Activated naive CD8-positive, alpha-beta T cell (primary cell): ENCODE data around the gene KL.

Experiments
- H3K27ac Mint-ChIP-seq: one replicate; pipeline ENCODE4 v1.8.0; 2021; ENCODE audit warnings: mixed read lengths
- H3K27me3 Mint-ChIP-seq: one replicate; pipeline ENCODE4 v1.8.0; 2021; ENCODE audit warnings: mixed read lengths
- H3K36me3 Mint-ChIP-seq: one replicate; pipeline ENCODE4 v1.8.0; 2021; ENCODE audit warnings: mixed read lengths
- H3K4me1 Mint-ChIP-seq: one replicate; pipeline ENCODE4 v1.8.0; 2021; ENCODE audit warnings: low read depth, mixed read lengths
- H3K4me3 Mint-ChIP-seq: one replicate; pipeline ENCODE4 v1.8.0; 2021; ENCODE audit warnings: mild to moderate bottlenecking, mixed read lengths
- H3K9me3 Mint-ChIP-seq: one replicate; pipeline ENCODE4 v1.8.0; 2021; ENCODE audit warnings: low read depth, mixed read lengths

The KL gene

DNA sequence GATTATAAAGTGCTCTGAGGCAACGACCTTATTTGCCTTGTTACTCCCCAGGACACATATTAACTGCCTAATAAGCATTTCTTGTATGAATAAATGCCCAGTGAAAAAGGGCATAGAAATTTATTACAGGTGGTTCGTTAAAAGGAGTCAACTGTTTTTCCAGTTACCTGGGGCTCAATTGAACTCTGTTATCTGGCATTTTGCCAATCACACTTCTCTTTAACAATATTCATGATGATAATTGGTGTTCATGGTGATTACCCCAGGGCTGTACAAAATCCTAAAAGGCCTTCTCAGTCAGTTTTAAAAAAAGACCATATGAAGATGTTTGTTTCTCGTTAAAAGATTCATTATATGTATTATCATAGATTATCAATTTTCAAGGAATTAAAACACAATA is 57.1 kb downstream of the KL start:
- H3K27me3 Mint-ChIP-seq = peaks cover 1% of the 10 kb centered on the region
- no peak overlapping the region for H3K27ac Mint-ChIP-seq
- no peak overlapping the region for H3K4me3 Mint-ChIP-seq
- no peaks in the 10 kb centered on the region for H3K9me3 Mint-ChIP-seq
- no peaks in the 10 kb centered on the region for H3K36me3 Mint-ChIP-seq
- no peaks in the 10 kb centered on the region for H3K4me1 Mint-ChIP-seq

DNA sequence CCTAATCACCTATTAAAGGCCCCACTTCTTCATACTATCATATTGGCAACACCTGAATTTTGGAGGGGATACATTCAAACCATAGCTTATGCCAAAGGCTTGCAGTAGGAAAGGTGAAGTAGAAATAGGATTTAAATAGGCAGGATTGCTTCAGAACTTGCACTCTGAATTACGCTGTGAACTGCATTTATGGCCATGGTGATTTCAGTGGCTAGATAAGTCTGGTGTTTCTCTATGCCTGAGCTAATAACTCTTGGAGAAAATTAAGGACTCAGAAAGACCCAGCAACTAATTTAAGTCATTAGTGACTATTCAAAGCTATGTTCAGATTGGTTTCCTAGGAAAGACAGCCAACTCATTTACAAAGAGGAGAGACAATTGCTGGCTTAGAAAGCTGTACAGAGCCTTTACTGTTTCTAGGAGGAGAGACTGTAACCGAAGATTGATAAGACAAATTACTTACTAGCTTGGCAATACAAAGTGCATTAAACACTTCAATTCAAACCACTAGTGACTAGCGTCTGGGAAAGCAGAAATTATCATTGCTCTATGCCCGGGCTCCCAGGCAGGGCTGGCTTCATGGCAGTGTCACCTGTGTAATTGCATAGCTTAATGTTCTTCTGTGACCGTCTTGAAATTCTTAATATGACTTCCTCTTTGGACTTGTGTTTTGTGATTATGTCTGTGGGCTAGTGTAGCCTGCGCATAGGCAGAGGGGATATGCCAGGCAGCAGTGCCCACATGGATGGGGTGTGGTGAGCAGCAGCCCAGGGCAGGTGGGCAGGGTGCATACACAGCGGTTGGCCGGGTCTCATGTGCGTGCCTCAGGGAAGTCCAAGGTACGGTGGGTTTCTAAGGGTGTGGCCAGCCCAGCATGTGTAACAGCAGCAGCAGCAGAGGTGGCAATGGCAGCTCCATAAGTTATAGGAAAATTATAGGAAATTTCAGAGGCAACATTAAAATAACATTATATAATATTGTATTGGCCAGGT is 60.1 kb downstream of the KL start:
- Mint-ChIP-seq H3K9me3 (no peaks in the 10 kb centered on the region), H3K27ac (no peak overlapping the region), H3K36me3 (no peaks in the 10 kb centered on the region), H3K4me3 (no peak overlapping the region), H3K27me3 (peaks cover 4% of the 10 kb centered on the region), H3K4me1 (no peaks in the 10 kb centered on the region)

DNA sequence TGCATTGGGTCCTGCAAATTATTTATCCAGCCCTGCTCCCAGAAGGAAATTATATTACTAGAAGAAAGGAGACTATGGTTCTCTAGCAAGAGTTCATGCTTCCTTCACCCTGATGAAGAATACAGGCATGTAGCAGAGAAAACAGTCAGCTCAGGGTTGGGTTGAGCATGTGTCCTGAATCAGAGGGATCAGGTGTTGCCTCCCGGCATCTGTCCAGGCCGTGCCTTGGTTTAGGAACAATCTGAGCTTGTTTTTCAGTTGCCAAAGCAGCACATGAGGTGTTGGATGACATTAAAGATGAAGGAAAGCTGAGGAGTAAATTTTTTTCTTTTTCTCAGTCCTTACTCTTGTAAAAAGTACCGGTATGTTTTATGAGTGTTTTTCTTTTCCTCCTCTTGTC is 62.0 kb downstream of the KL start:
- H3K4me1 Mint-ChIP-seq = no peaks in the 10 kb centered on the region
- H3K27ac Mint-ChIP-seq = no peak overlapping the region
- no peak overlapping the region for H3K4me3 Mint-ChIP-seq
- H3K27me3 Mint-ChIP-seq = peaks cover 7% of the 10 kb centered on the region
- H3K9me3 Mint-ChIP-seq = no peaks in the 10 kb centered on the region
- no peaks in the 10 kb centered on the region for H3K36me3 Mint-ChIP-seq

DNA sequence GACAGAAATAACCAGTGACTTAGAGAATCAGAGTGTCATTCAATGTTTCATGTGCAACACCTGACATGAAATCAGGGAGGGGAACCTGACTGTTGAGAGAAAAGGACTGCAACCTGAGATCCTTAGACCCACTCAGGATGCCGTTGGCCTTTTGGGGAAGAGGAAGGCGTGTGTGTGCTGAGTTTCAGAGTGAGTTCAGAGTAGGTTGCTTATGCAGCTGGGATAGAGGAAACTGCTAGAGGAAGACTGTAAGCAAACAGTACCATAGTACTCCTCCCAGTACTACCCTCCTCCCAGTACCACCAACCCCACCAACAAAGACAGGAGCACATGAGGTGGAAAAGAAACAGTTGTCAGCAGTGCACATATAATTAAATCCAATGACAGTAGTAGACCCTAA is 63.7 kb downstream of the KL start:
- H3K4me1 Mint-ChIP-seq = no peaks in the 10 kb centered on the region
- H3K36me3 Mint-ChIP-seq = no peaks in the 10 kb centered on the region
- no peak overlapping the region for H3K27ac Mint-ChIP-seq
- H3K9me3 Mint-ChIP-seq = no peaks in the 10 kb centered on the region
- H3K27me3 Mint-ChIP-seq = peaks cover 7% of the 10 kb centered on the region
- no peak overlapping the region for H3K4me3 Mint-ChIP-seq

DNA sequence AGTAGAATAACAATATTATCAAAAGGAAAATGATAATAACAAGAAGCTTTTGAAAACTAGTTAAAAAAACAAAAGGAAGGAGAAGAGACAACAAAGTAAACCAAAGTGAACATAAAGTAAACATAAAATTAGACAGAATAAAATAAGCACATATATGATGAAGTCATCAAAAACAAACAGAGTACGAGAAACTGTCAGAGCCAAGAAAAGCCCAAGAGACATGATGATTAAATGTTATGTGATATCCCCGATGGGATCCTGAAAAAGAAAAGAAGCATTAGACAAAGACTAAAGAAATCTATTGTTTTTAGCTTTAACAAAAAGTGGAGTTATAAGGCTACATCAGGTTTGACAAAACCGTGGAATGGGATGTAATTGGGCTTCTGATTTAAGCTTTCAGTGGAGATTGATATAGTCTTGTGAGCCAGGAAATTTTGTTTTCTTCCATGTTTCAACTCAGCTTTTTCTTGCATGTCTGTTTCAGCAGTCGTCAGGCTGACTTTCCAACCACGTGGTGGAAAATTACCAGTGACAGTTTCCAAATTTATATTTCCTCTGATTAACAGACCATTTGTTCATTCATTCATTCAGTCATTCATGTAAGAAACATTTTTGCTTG is 64.9 kb downstream of the KL start:
- no peaks in the 10 kb centered on the region for H3K36me3 Mint-ChIP-seq
- H3K9me3 Mint-ChIP-seq = no peaks in the 10 kb centered on the region
- no peaks in the 10 kb centered on the region for H3K4me1 Mint-ChIP-seq
- H3K27me3 Mint-ChIP-seq = peaks cover 10% of the 10 kb centered on the region
- no peak overlapping the region for H3K4me3 Mint-ChIP-seq
- H3K27ac Mint-ChIP-seq = no peak overlapping the region

DNA sequence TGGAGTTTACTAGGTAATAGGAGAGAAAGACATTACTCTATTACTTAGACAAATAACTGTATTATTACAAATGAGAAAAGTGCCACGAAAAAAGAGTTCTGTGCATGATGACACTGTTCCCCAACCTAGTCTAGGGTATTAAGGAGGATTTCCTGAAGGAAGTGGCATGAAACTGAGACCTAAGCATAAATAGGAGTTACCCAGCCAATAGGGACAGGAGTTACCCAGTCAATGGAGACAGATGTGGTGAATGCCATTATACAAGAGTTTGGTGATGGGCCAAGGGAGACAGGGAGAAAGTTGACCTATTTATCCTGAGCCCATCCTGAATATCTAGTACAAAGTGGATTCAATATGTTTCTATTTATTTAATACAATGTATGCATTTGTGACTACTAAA is 65.4 kb downstream of the KL start:
- no peak overlapping the region for H3K27ac Mint-ChIP-seq
- H3K9me3 Mint-ChIP-seq = no peaks in the 10 kb centered on the region
- no peaks in the 10 kb centered on the region for H3K4me1 Mint-ChIP-seq
- no peaks in the 10 kb centered on the region for H3K36me3 Mint-ChIP-seq
- peaks cover 14% of the 10 kb centered on the region for H3K27me3 Mint-ChIP-seq
- H3K4me3 Mint-ChIP-seq = no peak overlapping the region

DNA sequence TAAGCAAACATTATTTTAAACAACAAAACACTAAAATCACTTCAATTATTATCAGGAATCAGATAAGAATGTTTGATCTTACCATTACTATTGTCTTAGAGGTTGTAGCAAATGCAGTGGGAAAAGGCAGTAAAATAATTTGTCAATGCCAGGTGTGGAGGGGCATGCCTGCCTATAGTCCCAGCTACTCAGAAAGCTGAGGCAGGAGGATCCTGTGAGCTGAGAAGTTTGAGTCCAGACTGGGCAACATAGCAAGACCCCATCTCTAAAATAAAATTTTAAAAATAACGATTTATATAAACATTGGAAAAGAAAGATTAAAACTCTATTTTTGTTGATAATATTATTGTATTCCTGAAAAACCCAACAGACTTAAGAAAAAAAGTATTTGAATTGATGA is 66.8 kb downstream of the KL start:
- Mint-ChIP-seq H3K4me3 (no peak overlapping the region), H3K4me1 (no peaks in the 10 kb centered on the region), H3K36me3 (no peaks in the 10 kb centered on the region), H3K27me3 (peaks cover 14% of the 10 kb centered on the region), H3K9me3 (no peaks in the 10 kb centered on the region), H3K27ac (no peak overlapping the region)

DNA sequence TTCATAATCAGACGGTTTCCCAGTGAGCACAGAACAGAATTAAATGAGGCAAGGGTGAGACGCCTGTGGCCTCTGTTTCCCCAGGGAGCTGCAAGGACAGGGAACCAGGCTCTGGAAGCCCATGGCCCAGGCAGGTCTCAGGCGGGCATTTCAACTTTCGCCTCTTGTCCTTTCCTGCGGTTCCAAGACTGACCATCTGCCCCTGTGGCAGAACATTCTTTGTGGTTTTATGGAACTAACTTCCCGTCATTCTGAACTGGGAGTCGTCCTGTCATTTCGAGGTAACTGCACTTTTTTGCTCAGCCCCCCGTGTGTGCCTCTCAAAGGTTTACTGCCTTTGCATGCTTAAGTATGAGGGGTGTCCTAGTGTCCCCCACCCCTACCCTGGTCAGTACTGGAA is 70.9 kb downstream of the KL start:
- peaks cover 11% of the 10 kb centered on the region for H3K27me3 Mint-ChIP-seq
- no peaks in the 10 kb centered on the region for H3K36me3 Mint-ChIP-seq
- H3K4me1 Mint-ChIP-seq = no peaks in the 10 kb centered on the region
- no peaks in the 10 kb centered on the region for H3K9me3 Mint-ChIP-seq
- no peak overlapping the region for H3K27ac Mint-ChIP-seq
- H3K4me3 Mint-ChIP-seq = no peak overlapping the region

DNA sequence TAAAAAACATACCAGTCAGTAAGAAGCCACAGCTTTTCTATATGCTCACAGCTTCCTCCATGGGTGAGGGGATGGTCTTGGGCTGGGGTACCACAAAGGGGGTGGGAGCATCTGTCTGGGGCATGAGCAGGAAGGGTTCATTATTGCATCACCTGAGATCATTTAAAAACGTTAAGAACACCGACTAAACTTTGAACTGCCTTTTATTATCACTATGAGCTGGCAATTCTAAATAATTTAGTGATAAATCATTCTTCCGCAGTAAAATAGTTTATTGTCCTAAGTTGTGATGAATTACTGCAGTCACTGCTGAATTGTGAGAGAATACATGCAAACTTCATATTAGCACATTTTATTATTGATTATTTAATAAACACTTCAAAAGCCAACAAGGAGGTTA is 71.6 kb downstream of the KL start:
- no peak overlapping the region for H3K4me3 Mint-ChIP-seq
- H3K9me3 Mint-ChIP-seq = no peaks in the 10 kb centered on the region
- no peak overlapping the region for H3K27ac Mint-ChIP-seq
- H3K36me3 Mint-ChIP-seq = no peaks in the 10 kb centered on the region
- H3K27me3 Mint-ChIP-seq = peaks cover 11% of the 10 kb centered on the region
- H3K4me1 Mint-ChIP-seq = no peaks in the 10 kb centered on the region

DNA sequence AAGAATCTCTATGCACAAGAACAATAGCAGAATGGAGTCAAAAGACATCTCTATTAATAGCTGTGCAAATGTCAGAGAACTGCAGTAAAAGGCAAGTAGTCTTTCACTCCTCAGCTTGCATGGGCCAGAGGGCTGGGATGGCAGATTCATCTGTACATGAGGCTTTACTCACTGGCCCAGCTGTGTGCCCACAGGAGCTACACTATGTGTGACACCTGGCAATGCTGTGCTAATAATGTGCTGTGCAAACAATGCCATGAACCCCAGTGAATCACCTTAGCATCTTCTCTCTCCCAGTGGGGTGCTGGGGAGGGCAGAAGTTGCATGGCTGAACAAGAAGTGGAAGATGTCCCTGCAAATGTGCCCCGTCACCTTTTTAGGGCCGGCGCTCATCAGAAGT is 73.1 kb downstream of the KL start:
- Mint-ChIP-seq H3K4me3 (no peak overlapping the region), H3K27me3 (peaks cover 11% of the 10 kb centered on the region), H3K9me3 (no peaks in the 10 kb centered on the region), H3K4me1 (no peaks in the 10 kb centered on the region), H3K27ac (no peak overlapping the region), H3K36me3 (no peaks in the 10 kb centered on the region)

DNA sequence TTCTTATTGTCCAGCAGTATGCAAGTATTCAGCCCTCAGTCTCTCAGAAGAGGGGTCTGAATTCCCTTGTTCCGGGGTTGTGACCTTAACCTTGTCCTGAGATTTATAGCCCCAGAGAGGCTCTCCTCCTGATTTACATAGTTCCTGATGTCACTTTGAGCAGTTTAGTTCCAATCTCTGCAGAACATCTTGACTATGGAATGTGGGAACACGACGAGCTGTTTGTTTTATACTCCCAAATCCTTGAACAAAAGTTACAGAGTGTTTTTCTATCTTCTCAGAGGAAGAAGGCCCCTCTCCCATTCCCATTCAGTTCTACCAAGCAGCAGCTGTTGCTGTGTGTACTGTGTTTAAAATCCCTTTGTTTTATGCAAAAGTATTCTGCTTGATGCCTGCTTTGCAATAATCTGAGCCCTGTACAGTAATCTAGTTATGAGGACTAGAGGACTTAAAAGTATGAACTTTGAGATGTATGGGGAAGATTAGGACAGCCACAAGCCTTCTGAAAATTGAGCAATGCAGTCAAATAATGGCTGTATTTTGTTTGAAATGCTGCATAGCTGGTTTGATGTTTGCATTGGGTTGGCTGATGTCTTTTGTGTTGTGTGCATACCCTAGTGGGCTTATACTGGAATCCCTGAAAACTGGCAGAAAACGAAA is 74.7 kb downstream of the KL start:
- H3K9me3 Mint-ChIP-seq = no peaks in the 10 kb centered on the region
- no peaks in the 10 kb centered on the region for H3K36me3 Mint-ChIP-seq
- H3K27ac Mint-ChIP-seq = no peak overlapping the region
- H3K27me3 Mint-ChIP-seq = peaks cover 10% of the 10 kb centered on the region
- no peaks in the 10 kb centered on the region for H3K4me1 Mint-ChIP-seq
- H3K4me3 Mint-ChIP-seq = no peak overlapping the region

DNA sequence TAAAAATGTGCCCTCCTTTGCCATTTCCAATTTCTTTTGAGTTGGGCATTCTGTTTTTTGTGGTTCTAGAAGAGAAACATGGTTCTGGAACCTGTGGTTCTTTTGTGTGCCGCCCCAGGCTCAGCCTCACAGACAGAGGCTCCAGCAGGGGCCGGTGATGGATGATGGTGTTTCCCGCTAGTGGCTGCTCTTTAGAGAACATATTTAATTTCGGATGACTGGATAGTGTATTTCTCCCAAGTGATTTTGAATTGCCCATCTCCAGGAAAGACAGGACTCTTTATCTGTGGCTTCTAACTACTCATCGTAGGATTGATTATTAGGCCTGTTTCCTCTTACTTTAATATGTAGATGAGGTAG is 75.2 kb downstream of the KL start:
- Mint-ChIP-seq H3K27me3 (peaks cover 5% of the 10 kb centered on the region), H3K4me1 (no peaks in the 10 kb centered on the region), H3K4me3 (no peak overlapping the region), H3K27ac (no peak overlapping the region), H3K36me3 (no peaks in the 10 kb centered on the region), H3K9me3 (no peaks in the 10 kb centered on the region)

DNA sequence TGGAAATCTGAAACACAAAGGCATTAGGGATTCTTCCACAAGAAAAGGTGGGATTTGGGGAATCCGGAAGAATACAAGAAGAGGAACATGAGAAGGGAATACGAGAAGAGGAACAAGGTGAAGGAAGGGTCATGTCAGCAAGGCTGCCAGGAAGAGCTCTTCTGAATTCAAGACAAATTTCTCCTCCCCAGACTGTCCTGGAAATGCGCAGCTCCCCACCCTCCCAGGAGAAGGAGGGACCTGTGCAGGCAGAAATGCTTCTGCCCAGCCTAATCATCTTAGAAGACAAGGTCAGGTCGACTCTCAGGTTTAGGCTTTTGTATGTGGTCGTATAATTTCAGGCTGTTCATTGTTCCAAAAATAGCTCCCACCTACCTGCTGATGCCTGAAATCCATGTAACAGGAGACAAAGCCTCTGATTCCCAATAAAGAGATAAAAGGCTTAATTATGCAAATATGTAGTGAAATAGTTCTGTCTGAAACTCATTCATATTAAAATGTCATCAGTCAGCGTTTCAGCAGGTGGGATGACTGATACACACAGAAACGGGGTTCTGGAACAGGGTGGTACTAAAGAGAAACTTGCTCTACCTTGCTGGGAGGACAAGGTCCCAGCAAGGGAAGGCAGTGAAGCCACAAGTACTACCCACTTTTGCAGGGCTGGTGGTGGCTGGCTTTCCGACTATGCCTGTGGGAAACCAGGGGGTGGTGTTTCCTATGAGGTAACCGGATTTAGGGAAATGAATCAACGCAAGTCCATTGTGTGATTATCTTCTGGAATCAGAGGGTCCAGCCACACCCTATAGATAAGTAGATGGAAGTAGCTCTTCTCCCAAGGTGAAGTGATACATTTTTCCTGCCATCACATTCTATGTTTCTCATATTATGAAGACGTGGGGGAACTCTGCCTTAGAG is 76.1 kb downstream of the KL start:
- H3K27me3 Mint-ChIP-seq = peaks cover 4% of the 10 kb centered on the region
- H3K4me3 Mint-ChIP-seq = no peak overlapping the region
- H3K36me3 Mint-ChIP-seq = no peaks in the 10 kb centered on the region
- no peaks in the 10 kb centered on the region for H3K4me1 Mint-ChIP-seq
- no peaks in the 10 kb centered on the region for H3K9me3 Mint-ChIP-seq
- no peak overlapping the region for H3K27ac Mint-ChIP-seq

DNA sequence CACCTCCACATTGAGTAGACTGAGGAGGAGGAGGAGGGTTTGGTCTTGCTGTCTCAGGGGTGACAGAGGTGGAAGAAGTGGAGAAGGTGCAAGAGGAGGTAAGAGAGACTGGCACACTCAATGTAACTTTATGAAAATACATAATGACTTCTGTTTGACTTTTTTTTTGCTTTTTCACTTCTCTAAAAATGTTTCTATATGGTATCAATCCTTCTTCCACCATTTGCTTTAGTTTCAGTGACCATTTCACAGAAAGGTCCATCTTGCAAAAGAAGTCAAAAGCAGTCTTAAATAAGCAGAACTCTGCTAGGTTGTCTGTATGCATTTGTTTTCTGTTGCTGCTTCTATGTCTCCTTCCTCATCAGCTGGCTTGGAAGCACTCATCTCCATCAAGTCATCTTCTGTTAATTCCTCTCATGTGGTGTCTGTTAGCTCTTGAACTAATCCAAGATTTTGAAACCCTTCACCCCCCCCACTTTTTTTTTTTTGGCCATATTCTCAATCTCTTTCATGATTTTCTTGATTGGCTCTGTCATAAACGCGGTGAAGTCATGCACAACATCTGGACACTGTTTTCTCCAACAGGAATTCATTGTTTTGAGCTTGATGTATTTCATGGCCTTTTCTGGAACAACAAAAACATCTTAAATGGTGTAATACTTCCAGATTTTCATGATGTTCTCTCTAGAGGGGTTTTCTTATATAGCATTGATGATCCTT is 80.8 kb downstream of the KL start:
- H3K4me1 Mint-ChIP-seq = no peaks in the 10 kb centered on the region
- peaks cover 5% of the 10 kb centered on the region for H3K27me3 Mint-ChIP-seq
- H3K4me3 Mint-ChIP-seq = no peak overlapping the region
- H3K36me3 Mint-ChIP-seq = no peaks in the 10 kb centered on the region
- no peak overlapping the region for H3K27ac Mint-ChIP-seq
- H3K9me3 Mint-ChIP-seq = peaks cover 7% of the 10 kb centered on the region
